SH-SY5Y (cell line): ENCODE results near the gene INTS3.

Source experiments
- GATA2 ChIP-seq: IDR thresholded peaks from 2 replicates; pipeline ENCODE4 v1.6.1; 2011; ENCODE audit warnings: mild to moderate bottlenecking, low read depth, low read length
- GATA3 ChIP-seq: IDR thresholded peaks from 2 replicates; pipeline ENCODE4 v1.6.1; 2011; ENCODE audit warnings: low read depth, mild to moderate bottlenecking, low read length, moderate library complexity

- TF ChIP-seq GATA3 = no peak
- no peak for TF ChIP-seq GATA2
Measured at GRCh38 chr1:153793261-153793972, 65.6 kb downstream of the INTS3 start.
